Mesenchymal stem cell (in vitro differentiated cells and primary cell): ENCODE data around the gene FPR1.

Experiments
- DNase-seq: peaks from one replicate; pipeline ENCODE4 v3.0.0-alpha.2; 2013
- H2AFZ ChIP-seq: one replicate; pipeline ENCODE4 v1.6.1; 2013; ENCODE audit warnings: low read depth, mild to moderate bottlenecking, control low read depth, inconsistent platforms, low read length, moderate library complexity
- H2AK5ac ChIP-seq: 2 replicates; pipeline ENCODE4 v1.6.1; 2013; ENCODE audit warnings: low read length, moderate library complexity, mild to moderate bottlenecking, inconsistent platforms; ENCODE audit not compliant: severe bottlenecking
- H2BK120ac ChIP-seq: one replicate; pipeline ENCODE4 v1.6.1; 2013; ENCODE audit warnings: low read depth, mild to moderate bottlenecking, inconsistent platforms, low read length, moderate library complexity
- H2BK12ac ChIP-seq, 2 experiments: one replicate each; pipeline ENCODE4 v1.6.1; 2013; ENCODE audit warnings: inconsistent platforms in 2 of 2, low read length in 2 of 2, mild to moderate bottlenecking in 2 of 2, moderate library complexity in 2 of 2, control low read depth in 1 of 2
- H2BK15ac ChIP-seq: one replicate; pipeline ENCODE4 v1.6.1; 2013; ENCODE audit warnings: mild to moderate bottlenecking, low read depth, inconsistent platforms; ENCODE audit not compliant: poor library complexity, severe bottlenecking
- H2BK5ac ChIP-seq: 2 replicates; pipeline ENCODE4 v1.6.1; 2013; ENCODE audit warnings: low read depth, mild to moderate bottlenecking, low read length, control low read depth, inconsistent platforms; ENCODE audit not compliant: poor library complexity, severe bottlenecking
- H3K14ac ChIP-seq, 2 experiments: one replicate each; pipeline ENCODE4 v1.6.1; 2013; ENCODE audit warnings: inconsistent platforms in 2 of 2, low read length in 2 of 2, control low read depth in 1 of 2, mild to moderate bottlenecking in 1 of 2, moderate library complexity in 1 of 2
- H3K18ac ChIP-seq, 2 experiments: one replicate each; pipeline ENCODE4 v1.6.1; 2013; ENCODE audit warnings: inconsistent platforms in 2 of 2, low read length in 2 of 2, control low read depth in 1 of 2, low read depth in 1 of 2, mild to moderate bottlenecking in 1 of 2
- H3K23ac ChIP-seq, 2 experiments: one replicate each; pipeline ENCODE4 v1.6.1; 2013; ENCODE audit warnings: inconsistent platforms in 2 of 2, low read length in 2 of 2, mild to moderate bottlenecking in 2 of 2, moderate library complexity in 2 of 2, control low read depth in 1 of 2
- H3K27ac ChIP-seq: 2 replicates; pipeline ENCODE4 v1.5.1; 2013; ENCODE audit warnings: mild to moderate bottlenecking, moderate library complexity, low read length, control low read depth, inconsistent platforms; ENCODE audit not compliant: poor library complexity, severe bottlenecking
- H3K27me3 ChIP-seq, 2 experiments: 2 replicates each; pipeline versions ENCODE4 v1.6.1 to v1.7.0; 2013; ENCODE audit warnings: low read length in 2 of 2, mild to moderate bottlenecking in 2 of 2, moderate library complexity in 2 of 2, control low read depth in 1 of 2, inconsistent platforms in 1 of 2; ENCODE audit not compliant: control insufficient read depth in 1 of 2, insufficient read depth in 1 of 2
- H3K36me3 ChIP-seq, 2 experiments: 2 replicates each; pipeline versions ENCODE4 v1.6.1 to v1.7.0; 2013; ENCODE audit warnings: low read length in 2 of 2, control low read depth in 1 of 2, inconsistent platforms in 1 of 2, low read depth in 1 of 2, mild to moderate bottlenecking in 1 of 2; ENCODE audit not compliant: insufficient read depth in 2 of 2, control insufficient read depth in 1 of 2
- H3K4ac ChIP-seq, 2 experiments: one replicate each; pipeline ENCODE4 v1.6.1; 2013; ENCODE audit warnings: inconsistent platforms in 2 of 2, low read length in 2 of 2, mild to moderate bottlenecking in 2 of 2, moderate library complexity in 2 of 2, control low read depth in 1 of 2, low read depth in 1 of 2
- H3K4me1 ChIP-seq: 2 replicates; pipeline ENCODE4 v1.6.1; 2013; ENCODE audit warnings: low read depth, low read length, control low read depth; ENCODE audit not compliant: control insufficient read depth, insufficient read depth
- H3K4me2 ChIP-seq: 2 replicates; pipeline ENCODE4 v1.6.1; 2013; ENCODE audit warnings: low read length, mild to moderate bottlenecking, inconsistent platforms; ENCODE audit not compliant: poor library complexity, severe bottlenecking
- H3K4me3 ChIP-seq, 2 experiments: 2 replicates each; pipeline versions ENCODE4 v1.5.1 to v1.7.0; 2013; ENCODE audit warnings: low read length in 2 of 2, mild to moderate bottlenecking in 2 of 2, control low read depth in 1 of 2, low read depth in 1 of 2; ENCODE audit not compliant: insufficient read depth in 1 of 2
- H3K79me1 ChIP-seq: replicated peaks from 2 replicates; pipeline ENCODE4 v1.6.1; 2013; ENCODE audit warnings: mild to moderate bottlenecking, control low read depth, low read length, inconsistent platforms; ENCODE audit not compliant: poor library complexity, severe bottlenecking
- H3K9ac ChIP-seq: 2 replicates; pipeline ENCODE4 v1.7.0; 2013; ENCODE audit warnings: mild to moderate bottlenecking, low read length, moderate library complexity
- H3K9me3 ChIP-seq: 2 replicates; pipeline ENCODE4 v1.7.0; 2013; ENCODE audit warnings: mild to moderate bottlenecking, low read length; ENCODE audit not compliant: control insufficient read depth
- H4K8ac ChIP-seq: one replicate; pipeline ENCODE4 v1.6.1; 2013; ENCODE audit warnings: inconsistent platforms, mild to moderate bottlenecking, low read length, moderate library complexity
- H4K91ac ChIP-seq: one replicate; pipeline ENCODE4 v1.6.1; 2013; ENCODE audit warnings: mild to moderate bottlenecking, low read length, inconsistent platforms
- WGBS: methylation state at CpG from one replicate; pipeline ENCODE4 v1.1.7; 2013; ENCODE audit warnings: mixed read lengths; 5-methylcytosine and 5-hydroxymethylcytosine counted together

The FPR1 gene

DNA sequence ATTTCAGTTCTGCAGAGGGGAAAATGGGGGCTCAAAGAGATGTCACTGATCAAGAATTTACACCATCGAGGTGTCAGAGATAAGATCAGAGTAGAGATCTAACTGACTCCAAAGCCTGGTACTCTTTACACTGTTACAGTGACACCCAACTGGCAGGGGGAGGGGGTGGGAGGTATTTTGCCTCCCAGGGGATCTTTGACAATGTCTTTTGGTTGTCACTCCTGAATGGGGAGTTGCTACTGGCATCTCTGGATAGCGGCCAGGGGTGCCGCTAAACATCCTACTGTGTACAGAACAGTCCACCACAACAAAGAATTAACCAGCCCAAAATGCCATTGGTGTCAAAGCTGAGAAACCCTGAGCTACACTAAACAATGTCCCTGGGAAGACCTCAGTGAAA is 46.4 kb upstream of the FPR1 start:
- Histone ChIP-seq H3K14ac (no peak overlapping the region), H3K9ac (no peak overlapping the region), H3K23ac (no peak overlapping the region), H2BK12ac (no peak overlapping the region), H2BK15ac (no peak overlapping the region), H3K27me3 (peaks cover 0 to 3% of the 10 kb centered on the region in 2 experiments), H3K36me3 (no peaks in the 10 kb centered on the region), H4K8ac (no peak overlapping the region), H3K27ac (no peak overlapping the region), H3K4me1 (no peaks in the 10 kb centered on the region), H3K4me2 (no peak overlapping the region), H2AK5ac (no peak overlapping the region), H2AFZ (no peak overlapping the region), H2BK5ac (no peak overlapping the region), H2BK120ac (no peak overlapping the region), H3K79me1 (no peaks in the 10 kb centered on the region), H4K91ac (no peak overlapping the region), H3K4me3 (no peak overlapping the region), H3K9me3 (peaks cover under 1% of the 10 kb centered on the region), H3K4ac (no peak overlapping the region), H3K18ac (no peak overlapping the region)
- 60% methylated on average over 2 of the region's 3 CpGs for WGBS
- no peak for DNase-seq

DNA sequence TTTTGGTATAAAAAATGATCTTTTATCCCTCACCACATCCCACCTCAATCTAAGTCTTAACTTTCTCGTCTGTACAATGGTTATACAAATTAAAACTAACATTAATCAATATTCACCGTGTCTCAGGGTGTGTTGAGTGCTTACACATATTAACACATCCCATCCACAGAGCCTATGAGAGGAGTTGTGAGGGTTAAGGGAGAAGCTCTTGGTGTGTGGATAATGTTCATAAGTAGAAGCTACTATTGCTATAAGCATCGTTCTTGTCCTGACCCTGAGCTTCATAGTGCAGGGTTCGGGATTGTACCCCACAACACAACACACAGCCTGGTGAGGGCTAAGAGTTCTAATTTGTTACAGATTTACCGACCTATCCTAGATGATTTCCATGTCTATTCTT is 45.8 kb upstream of the FPR1 start:
- peaks cover 3% of the 10 kb centered on the region for H3K9me3 ChIP-seq
- H2BK5ac ChIP-seq = no peak overlapping the region
- no peak overlapping the region for H3K4me2 ChIP-seq
- H2AK5ac ChIP-seq = no peak overlapping the region
- H3K36me3 ChIP-seq = no peaks in the 10 kb centered on the region
- no peak overlapping the region for H3K4ac ChIP-seq
- H2BK12ac ChIP-seq = no peak overlapping the region
- H3K4me3 ChIP-seq = no peak overlapping the region
- H3K14ac ChIP-seq = no peak overlapping the region
- H3K79me1 ChIP-seq = no peaks in the 10 kb centered on the region
- H2BK15ac ChIP-seq = no peak overlapping the region
- H3K23ac ChIP-seq = no peak overlapping the region
- H3K27me3 ChIP-seq = peaks cover 0 to 3% of the 10 kb centered on the region in 2 experiments
- H3K9ac ChIP-seq = no peak overlapping the region
- 59% methylated on average over 3 of the region's 5 CpGs for WGBS
- no peak for DNase-seq
- no peak overlapping the region for H3K18ac ChIP-seq
- no peak overlapping the region for H3K27ac ChIP-seq
- no peak overlapping the region for H4K91ac ChIP-seq
- no peak overlapping the region for H2AFZ ChIP-seq
- no peak overlapping the region for H4K8ac ChIP-seq
- no peak overlapping the region for H2BK120ac ChIP-seq
- H3K4me1 ChIP-seq = no peaks in the 10 kb centered on the region

DNA sequence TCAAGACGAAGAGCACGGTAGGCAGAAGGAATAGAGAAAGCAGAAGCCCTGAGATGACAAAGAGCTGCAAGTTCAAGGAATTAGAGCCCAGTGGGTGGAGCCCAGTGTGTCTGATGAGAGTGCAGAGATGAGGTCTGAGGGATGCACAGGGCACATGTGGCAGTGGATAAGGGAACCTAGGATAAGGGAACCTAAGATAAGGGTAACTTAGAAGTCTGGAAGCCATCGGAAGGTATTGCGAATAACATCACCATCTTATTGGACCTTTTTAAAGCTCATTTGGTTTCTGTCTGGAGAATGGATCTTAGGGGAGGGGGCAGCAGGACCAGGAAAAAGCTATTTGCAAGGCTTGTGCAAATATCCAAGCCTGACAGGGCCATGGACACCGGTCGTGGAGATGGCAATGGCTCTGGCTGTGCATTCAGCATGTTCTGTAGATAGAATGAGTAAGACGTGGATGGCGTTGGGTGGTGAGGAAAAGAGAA is 44.6 kb upstream of the FPR1 start:
- WGBS = 69% methylated on average over 6 of the region's 8 CpGs

DNA sequence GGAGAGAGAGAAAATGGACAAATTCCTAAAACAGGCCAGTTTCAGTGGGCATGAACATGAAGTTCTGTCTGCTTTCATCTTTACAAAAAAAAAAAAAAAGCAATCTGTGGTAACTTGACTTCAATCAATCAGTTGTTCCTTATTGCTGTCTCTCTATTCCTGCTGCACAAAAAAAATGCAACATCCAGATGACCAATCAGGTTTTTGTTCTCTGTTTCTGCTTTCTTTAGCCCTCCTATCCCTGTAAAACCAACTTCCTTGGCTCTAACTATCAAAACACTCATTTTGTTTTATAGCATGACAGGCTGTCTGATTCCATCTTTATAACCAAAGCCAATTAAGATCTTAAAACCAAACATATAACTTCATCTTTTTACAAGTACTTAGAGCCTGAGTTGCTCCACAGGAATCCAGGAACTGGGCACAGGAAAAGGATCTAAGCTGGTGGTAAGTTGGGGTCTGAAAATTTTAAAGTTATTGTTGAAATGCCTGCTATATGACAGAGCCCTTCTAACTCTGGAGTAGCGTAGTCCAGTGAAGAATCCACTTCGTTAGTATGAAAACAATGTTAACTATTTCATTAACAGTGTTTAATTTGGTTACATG is 43.3 kb upstream of the FPR1 start, which contains the start of gene FPR3:
Gene FPR3, plus strand, starts transcription at position 273 of the 606 bp plus-strand sequence. CDS start 28,592 bp downstream, outside the sequence.
- WGBS = no CpG with 5 or more reads among the region's 2 CpGs
- H4K8ac ChIP-seq = no peak within 1 kb of the TSS
- H3K4me2 ChIP-seq = no peak within 1 kb of the TSS

More for the DNA sequence above, 44.6 kb upstream of the FPR1 start:
- H2AFZ ChIP-seq = no peak overlapping the region
- no peaks in the 10 kb centered on the region for H3K36me3 ChIP-seq
- no peaks in the 10 kb centered on the region for H3K79me1 ChIP-seq
- H3K9me3 ChIP-seq = peaks cover 3% of the 10 kb centered on the region
- H4K91ac ChIP-seq = no peak overlapping the region
- H3K4me3 ChIP-seq = no peak overlapping the region
- H3K4me1 ChIP-seq = no peaks in the 10 kb centered on the region
- DNase-seq = no peak
- H2BK15ac ChIP-seq = no peak overlapping the region
- H2BK120ac ChIP-seq = no peak overlapping the region
- H3K14ac ChIP-seq = no peak overlapping the region
- H2BK5ac ChIP-seq = no peak overlapping the region
- H3K9ac ChIP-seq = no peak overlapping the region
- H3K27me3 ChIP-seq = peaks cover 0 to 3% of the 10 kb centered on the region in 2 experiments
- H3K18ac ChIP-seq = no peak overlapping the region
- no peak overlapping the region for H2AK5ac ChIP-seq
- H3K23ac ChIP-seq = no peak overlapping the region
- H4K8ac ChIP-seq = no peak overlapping the region
- no peak overlapping the region for H3K4me2 ChIP-seq
- no peak overlapping the region for H3K4ac ChIP-seq
- H3K27ac ChIP-seq = no peak overlapping the region
- no peak overlapping the region for H2BK12ac ChIP-seq

More for the DNA sequence above, 43.3 kb upstream of the FPR1 start, which contains the start of gene FPR3:
- H3K9ac ChIP-seq = no peak within 1 kb of the TSS
- H2BK120ac ChIP-seq = no peak within 1 kb of the TSS
- no peak within 1 kb of the TSS for H3K18ac ChIP-seq
- no peaks in the 10 kb centered on the region for H3K79me1 ChIP-seq
- H3K9me3 ChIP-seq = peaks cover 3% of the 10 kb centered on the region
- no peak within 1 kb of the TSS for H3K27ac ChIP-seq
- H2BK12ac ChIP-seq = no peak within 1 kb of the TSS
- H3K23ac ChIP-seq = no peak within 1 kb of the TSS
- no peaks in the 10 kb centered on the region for H3K36me3 ChIP-seq
- no peak within 1 kb of the TSS for H3K4ac ChIP-seq
- H2AK5ac ChIP-seq = no peak within 1 kb of the TSS
- no peak within 1 kb of the TSS for H3K4me3 ChIP-seq
- no peaks in the 10 kb centered on the region for H3K4me1 ChIP-seq
- H2BK5ac ChIP-seq = no peak within 1 kb of the TSS
- H3K27me3 ChIP-seq = peaks cover 0 to 3% of the 10 kb centered on the region in 2 experiments
- H2AFZ ChIP-seq = no peak within 1 kb of the TSS
- DNase-seq = no peak
- no peak within 1 kb of the TSS for H3K14ac ChIP-seq
- H2BK15ac ChIP-seq = no peak within 1 kb of the TSS
- no peak within 1 kb of the TSS for H4K91ac ChIP-seq
